ENCODE data around the gene HLF. TPM values are rescaled to one million over a fixed set of nuclear protein-coding genes. Genes with fewer than 3 reads are reported as not detected.
A peak's percentile ranks its signal among the peaks of the same experiment; 100 is the strongest.

HLF gene
- total RNA-seq, 1 donor from 2014 or later, result 21.4 TPM

DNA sequence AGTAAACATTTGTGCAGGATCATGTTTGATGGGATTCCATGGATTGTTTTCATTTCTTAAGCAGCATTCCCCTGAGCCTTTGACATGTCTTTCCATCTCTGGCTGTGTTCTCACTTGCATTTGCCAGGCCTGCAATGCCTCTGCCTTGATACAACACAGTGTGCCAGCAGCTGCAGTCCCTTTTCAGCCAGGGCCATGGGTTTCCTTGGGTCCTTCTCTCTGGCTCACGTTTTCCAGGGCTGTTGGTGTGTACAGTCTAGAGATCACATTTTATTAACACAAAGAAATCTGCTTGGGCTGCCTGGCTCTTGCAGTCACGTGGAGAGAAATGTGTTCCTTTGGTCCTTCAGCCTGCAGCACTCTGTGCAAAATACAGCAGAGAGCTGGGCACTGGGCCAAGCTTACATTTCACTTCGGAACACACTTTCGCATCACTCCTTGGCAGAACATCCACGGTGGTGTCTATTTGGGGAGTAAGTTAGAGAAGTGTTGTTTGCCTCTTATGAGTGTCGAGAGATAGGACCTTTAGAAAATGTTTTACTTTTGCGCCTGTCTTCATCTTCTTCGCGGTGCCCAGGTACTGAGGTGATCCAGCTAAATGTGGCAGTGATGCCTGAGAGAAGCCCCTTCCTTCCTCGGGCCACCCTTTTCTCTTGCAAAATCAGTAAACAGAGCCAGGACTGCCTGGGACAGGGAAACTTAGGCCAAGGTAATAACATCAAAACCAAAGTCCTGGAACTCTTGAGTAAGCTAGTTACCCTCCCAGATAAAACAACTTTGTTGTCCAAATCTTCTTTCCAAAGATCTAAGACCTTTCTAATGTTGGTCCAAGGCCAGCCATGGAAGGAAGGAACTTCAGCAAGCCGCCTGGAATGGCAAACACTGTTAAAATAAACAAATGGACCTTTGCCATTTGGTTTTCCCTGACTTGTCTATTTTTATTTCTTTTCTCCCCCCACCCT lies 20.9 kb downstream of the HLF start:
- peak; percentile 94 for DNase-seq (ENCODE audit: low spot score)
- ATAC-seq, result peak; percentile 94
- intact Hi-C loops (cut with DNase I), result no loop called here

DNA sequence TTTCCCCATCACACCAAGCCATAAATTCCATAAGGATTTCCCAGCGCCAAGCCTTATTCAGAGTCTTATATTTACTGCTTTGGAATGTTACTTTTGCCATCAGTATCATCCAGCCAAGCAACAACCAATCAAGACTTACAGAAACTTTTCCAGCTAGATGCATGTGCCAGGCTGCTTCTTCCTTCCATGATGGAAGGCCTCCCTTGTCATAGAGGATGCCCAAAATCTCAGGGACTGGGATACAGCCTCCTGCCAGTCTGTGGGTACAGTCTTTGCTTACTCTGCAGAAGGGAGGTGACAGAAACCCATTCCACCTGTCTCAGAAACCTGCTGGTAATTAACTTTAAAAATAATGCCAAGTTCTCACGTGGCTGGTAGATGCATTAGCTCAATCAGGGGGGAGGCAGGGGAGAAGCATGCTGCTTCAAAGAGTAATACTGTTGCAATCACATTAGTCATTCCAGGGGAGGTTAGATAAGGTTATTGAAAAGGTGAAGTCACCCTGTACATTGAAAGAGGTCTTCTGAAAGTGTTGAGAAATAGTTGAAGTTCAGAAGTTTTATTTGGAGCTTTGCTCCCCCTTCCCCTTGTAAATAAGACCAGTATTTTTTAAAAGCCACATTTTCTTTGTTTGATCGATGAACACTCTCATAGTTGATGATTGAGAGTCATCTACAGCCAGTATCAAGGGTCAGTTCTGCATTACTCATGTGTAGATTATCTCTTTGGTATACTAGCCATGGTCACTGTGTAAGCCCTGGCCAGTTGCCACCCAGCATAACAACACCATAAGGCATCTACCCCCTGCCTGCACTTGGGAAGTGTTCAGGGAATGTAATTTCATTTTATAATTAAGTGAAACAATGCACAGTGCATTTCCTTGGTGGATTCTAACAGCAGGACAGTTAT lies 22.2 kb downstream of the HLF start:
- ATAC-seq (no peak), DNase-seq (ENCODE audit: low spot score) (no peak)
- intact Hi-C loops (cut with DNase I), result no loop called here

DNA sequence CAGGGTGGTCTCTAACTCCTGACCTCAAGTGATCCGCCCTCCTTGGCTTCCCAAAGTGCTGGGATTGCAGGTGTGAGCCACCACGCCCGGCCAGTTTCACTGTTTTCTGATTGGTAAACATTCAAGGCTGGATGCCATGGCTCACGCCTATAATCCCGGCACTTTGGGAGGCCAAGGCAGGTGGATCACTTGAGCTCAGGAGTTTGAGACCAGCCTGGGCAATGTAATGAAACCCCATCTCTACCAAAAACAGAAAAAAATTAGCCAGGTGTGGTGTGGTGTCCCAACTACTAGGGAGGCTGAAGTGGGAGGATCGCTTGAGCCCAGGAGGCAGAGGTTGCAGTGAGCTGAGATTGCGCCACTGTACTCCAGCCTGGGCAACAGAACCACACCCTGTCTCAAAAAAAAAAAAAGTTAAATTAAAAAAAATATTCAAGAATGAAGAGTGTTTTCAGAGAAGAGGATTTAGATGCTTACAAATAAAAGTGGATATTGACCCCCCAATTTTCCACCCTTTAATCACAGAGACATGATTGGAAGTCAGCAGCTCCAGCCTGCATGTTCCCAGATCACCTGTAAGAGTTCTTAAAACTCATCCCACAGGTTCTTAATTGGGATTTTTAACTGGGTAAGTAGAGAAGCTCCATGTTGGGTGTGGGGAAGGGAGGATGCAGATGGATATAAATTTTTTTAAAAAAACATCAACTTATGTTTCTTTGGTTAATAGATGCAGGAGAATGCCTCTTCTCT lies 23.8 kb downstream of the HLF start:
- DNase-seq (ENCODE audit: low spot score) (no peak), ATAC-seq (no peak)
- intact Hi-C loops (cut with DNase I), result no loop called here

DNA sequence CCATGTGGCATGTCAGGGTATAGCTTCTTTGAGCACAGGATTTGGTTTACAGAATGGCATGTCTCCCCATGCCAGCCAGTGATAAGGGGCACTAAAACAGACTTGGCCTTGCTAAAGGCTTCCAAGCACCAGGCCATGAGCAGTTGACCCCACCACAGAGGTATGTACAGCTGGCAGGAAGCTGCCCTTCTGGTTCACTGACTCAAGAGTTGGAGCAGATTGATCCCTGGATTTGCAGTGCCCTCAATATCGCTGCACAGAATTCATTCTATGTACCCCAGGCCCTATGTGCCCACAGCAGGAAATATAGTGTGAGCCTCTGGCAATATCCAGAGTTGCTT lies 24.3 kb downstream of the HLF start:
- intact Hi-C loops (cut with DNase I), result no loop called here
- DNase-seq (ENCODE audit: low spot score), result no peak
- no peak for ATAC-seq

DNA sequence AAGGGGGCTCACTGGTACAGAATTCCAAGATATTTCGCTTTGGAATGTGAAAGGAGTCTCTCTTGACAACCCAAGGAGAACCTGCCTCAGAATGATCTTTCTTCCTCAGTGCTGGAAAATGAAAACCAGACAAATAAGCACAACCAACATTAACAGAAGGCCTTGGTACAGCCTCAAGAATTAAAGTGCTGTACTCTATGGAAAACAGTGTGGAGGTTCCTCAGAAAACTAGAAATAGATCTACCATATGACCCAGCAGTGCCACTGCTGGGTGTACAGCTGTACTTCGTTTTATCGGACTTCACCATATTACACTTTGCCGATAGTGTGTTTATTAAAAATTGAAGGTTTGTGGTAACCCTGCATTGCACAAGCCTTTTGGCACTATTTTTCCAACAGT lies 25.2 kb downstream of the HLF start:
- no peak for DNase-seq (ENCODE audit: low spot score)
- intact Hi-C loops (cut with DNase I), result no loop called here
- no peak for ATAC-seq

DNA sequence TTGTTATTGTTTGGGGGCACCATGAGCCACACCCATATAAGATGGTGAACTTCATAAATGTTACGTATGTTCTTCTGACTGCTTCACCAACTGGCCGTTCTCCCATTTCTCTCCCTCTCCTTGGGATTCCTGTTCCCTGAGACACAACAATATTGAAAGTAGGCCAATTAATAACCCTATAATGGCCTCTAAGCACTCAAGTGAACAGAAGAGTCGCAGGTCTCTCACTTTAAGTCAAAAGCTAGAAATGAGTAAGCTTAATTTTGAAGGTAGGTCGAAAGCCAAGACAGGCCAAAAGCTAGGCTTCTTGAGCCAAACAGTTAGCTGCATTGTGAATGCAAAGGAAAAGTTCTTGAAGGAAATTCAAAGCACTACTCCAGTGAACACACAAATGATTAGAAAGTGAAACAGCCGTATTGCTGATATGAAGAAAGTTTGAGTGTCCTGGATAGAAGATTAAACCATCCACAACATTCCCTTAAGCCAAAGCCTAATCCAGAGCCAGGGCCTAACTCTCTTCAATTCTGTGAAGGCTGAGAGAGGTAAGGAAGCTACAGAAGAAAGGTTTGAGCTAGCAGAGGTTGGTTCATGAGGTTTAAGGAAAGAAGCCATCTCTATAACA lies 25.8 kb downstream of the HLF start:
- ATAC-seq, result no peak
- intact Hi-C loops (cut with DNase I), result no loop called here
- DNase-seq (ENCODE audit: low spot score), result no peak

DNA sequence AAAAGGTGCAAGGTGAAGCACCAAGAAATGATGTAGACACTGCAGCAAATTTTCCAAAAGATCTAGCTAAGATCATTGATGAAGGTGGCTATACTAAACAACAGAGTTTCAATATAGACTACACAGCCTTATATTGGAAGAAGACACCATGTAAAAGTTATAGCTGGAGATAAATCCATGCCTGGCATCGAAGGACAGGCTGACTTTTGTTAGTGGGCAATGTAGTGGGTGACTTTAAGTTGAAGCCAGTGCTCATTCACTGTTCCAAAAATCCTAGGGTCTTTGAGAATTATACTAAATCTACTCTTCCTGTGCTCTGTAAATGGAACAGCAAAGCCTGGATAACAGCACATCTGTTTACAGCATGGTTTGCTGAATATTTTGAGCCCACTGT lies 26.4 kb downstream of the HLF start:
- ATAC-seq, result no peak
- DNase-seq (ENCODE audit: low spot score), result no peak
- intact Hi-C loops (cut with DNase I), result no loop called here

DNA sequence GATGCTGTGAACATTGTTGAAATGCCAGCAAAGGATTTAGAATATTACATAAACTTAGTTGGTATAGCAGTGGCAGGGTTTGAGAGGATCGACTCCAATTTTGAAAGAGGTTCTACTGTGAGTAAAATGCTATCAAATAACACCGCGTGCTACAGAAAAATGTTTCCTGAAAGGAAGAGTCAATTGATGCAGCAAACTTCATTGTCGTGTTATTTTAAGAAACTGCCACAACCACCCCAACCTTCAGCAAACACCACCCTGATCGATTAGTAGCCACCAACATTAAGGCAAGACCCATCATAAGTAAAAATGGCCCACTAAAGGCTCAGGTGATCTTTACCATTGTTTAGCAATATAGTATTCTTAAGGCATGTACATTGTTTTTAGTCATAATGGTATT lies 27.3 kb downstream of the HLF start:
- no peak for ATAC-seq
- DNase-seq (ENCODE audit: low spot score), result no peak
- intact Hi-C loops (cut with DNase I), result no loop called here

DNA sequence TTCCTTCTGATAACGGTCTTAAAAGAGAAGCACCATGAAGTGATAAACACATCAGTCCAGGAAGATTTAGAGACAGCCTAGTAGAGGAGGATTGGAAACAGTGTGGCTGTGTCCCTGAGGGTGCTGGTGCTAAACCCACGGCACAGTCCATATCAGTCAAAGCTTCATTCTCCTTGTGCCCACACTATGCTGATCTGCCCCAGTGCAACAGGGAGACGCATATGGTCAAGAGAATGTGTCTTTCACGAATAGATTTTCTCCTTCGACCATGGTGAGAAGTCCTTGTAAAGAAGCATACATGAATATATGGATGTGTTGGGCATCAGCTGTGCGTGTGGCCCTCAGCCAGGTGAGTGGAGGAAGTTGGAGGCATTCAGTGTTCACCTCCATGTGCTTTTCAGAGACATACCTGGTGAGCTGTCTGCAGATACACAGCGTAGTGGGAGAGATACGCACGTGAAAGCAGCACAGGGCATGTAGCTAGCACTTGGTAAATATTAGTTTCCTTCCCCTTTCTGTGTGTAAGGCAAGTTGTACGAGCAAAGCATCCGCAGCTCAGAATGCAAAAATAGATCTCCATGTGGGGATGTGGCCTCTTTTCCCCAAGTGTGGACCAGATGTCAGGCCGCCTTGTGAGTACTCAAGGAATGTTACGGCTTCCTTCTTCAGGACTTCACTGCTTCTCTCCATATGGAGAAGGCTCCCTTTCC lies 29.4 kb downstream of the HLF start:
- ATAC-seq, result peak; percentile 38
- intact Hi-C loops (cut with DNase I), result no loop called here
- DNase-seq (ENCODE audit: low spot score), result no peak

DNA sequence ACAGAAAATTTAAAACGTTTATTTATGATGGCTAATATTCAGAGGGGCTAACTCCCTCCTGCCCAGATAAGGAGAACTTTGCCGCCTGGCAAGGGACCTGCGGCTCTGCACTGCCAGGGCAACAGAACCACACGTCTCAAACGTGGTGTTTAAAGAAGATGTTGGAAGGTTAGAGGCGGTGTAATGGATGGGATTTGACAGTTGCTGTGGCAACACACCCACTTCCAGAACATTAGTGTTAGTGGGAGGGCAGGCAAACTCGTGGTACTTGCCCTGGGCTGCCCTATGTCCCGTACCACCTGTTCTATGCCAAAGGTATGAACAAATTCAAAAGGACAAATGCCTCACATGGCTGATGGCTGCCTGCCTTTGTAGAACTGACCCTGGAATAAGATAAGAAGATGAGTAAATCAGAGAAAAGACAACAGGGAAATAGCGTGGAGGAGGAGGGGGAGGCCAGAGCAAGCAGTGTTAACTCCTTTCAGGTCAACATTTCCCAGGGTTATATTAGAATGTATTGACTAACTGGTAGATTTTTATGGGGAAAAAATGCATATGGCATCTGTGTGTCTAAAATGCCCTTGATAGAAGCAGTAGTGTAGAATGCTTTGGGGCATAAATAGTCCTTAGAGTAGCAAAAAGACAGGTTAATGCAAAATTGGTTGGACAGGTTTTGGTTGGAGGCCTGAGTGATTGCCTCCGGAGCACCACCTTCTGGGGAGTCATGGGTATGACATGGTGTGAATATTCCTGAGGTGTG lies 30.8 kb downstream of the HLF start:
- peak; percentile 69 for DNase-seq (ENCODE audit: low spot score)
- peak; percentile 83 for ATAC-seq
- intact Hi-C loops (cut with DNase I), result no loop called here

DNA sequence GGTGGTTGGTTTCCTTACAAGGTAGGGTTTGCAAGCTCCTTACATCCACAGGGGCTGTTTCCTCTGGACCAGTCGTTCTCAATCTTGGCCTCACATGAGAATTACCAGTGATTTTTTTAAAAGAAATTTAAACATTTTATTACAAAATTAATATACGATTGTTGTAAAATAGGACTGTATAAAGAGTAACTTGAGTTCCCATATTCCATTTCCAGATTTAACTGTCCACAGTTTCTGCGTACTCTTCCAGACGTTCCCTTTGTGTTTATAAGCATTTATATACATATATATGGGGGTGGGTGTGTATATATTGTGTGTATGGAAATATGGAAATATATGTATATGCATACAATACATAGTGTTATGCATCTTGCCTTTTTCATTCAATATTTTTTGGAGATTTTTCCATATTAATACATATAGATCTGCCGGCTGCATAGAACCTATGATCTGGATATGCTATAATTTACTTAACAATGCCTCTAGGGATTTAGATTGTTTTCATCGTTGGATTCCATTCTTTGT lies 31.5 kb downstream of the HLF start:
- DNase-seq (ENCODE audit: low spot score) (no peak), ATAC-seq (no peak)
- intact Hi-C loops (cut with DNase I), result no loop called here

DNA sequence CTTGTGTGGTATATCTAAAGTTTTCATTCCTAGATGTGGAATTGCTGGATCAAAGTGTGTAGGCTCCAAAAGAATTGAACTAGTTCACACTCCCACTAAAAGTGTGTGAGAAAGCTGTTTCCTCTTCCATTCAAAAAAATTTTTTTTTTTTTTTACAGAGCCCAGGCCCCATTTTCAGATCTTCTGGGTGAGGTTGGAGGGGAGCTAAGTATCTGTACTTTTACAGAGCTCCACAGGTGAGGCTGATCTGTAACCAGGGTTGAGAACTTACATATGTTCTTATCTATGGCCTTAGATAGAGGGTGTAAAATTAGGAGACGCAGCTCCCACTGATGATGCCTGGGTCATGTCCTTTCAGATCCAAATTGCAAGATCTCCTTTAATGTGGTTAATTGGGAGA lies 31.9 kb downstream of the HLF start:
- DNase-seq (ENCODE audit: low spot score) (no peak), ATAC-seq (no peak)
- intact Hi-C loops (cut with DNase I), result no loop called here

DNA sequence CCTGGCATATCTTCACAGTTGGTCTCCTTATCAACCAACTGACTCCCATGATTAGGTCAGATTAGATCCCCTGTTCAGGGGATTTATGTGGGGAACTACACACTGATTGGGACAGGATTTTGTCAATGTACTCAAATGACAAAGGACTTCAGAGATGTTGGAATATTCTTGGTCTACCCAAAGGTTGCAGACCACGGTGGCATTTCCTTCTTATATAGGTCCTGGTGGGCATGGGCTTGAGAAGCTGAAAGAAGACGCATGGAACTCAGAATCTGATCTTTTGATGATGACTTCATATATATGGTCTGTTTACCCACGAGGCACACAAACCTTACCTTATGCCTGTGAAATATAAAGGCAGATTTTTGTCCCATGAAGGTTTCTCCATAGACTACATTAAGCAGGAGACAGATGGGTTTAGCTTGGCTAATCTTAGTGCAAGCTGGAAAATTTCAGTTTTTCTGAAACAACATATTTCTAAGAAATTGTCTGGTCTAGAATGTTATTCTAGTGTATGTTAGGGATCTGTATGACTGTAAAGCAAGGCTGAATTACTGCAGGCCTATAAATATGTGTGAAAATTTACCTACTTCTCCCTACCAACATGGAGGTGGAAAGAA lies 33.5 kb downstream of the HLF start:
- DNase-seq (ENCODE audit: low spot score) (no peak), ATAC-seq (no peak)
- intact Hi-C loops (cut with DNase I), result no loop called here

DNA sequence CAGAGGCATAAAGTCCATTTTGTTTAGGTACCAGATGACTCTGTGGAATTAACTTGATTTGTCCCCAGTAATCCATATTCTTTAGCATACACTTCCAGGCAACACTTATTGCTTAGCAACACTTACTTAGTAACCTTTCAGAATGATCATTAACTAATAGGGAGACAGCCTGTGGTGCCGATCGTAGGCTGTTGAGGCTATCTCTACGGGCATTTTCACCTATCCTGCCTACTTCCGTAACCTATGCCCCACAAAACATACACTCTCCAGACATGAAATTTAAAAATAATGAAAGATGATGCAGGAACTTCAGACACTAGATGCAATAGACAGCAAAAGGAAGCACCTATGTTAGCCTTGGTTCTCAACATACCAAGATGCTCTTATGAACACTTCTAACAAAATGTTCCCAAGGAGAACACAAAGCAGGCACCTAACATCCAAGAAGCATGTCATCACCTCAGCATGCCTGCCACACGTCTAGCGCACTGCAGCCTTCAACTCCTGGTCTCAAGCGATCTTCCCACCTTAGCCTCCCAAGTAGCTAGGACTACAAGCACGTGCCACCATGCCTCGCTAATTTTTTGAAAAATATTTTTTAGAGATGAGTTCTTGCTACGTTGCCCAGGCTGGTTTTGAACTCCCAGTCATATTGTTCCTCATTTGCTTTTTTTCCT lies 34.5 kb downstream of the HLF start:
- no peak for DNase-seq (ENCODE audit: low spot score)
- no peak for ATAC-seq
- intact Hi-C loops (cut with DNase I), result no loop called here

DNA sequence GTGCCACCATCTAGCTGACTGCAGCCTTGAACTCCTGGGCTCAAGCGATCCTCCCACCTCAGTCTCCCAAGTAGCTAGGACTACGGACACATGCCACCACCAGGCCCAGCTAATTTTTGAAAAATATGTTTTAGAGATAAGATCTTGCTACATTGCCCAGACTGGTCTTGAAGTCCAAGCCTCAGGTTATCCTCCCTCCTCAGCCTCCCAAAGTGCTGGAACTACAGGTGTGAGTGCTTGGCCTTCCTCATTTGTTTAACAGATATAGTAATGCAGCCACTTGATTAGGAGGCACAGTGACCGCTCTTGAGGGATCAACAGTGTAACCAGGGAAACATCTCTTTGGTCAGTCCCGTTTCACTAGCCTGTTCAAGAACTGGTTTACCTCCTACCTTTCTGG lies 35.1 kb downstream of the HLF start:
- intact Hi-C loops (cut with DNase I), result no loop called here
- ATAC-seq, result no peak
- no peak for DNase-seq (ENCODE audit: low spot score)

DNA sequence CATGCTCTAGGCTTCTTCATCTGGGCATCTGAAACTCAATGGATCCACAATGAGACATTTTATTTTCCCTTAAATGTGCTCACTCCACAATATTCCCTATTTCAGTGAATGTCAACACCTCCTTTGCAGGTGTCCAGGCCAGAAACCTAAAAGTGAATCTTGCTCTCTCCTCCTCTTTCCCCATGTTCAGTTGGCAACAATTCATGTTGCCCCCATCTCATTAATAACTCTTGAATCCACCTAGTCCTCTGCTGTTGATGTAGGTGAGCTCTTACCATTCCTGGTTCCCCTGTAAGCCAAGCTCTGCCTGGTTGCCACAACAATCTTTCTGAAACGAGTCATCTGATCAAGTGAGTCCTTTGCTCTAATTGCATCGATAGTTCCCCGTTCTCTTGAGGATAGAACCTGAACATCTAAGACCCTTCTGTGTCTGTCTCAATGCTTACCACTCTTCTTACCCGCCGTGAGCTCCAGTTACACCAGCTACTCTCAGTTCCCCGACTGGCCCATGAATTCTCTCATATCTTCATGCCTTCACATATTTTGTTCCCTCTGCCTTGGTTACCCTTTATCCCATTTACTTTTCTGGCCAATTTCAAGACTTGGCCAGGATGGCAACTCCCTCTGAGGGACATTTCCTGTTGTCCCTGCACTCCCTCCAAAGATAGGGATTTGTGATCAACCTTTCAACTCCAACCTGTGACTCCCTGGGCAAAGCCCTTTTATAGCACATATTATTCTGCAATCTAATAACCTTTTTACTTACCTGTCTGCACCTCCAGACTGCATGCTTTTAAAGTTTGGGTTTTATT lies 35.9 kb downstream of the HLF start:
- DNase-seq (ENCODE audit: low spot score) (no peak), ATAC-seq (no peak)
- intact Hi-C loops (cut with DNase I), result no loop called here

Data from sciatic nerve (tissue), 2 donors.